ENCODE data around the gene ATM. TPM values are rescaled to one million over a fixed set of nuclear protein-coding genes. Genes with fewer than 3 reads are reported as not detected.

Gene ATM
- total and polyA plus RNA-seq, 2 donors (not counting 3 experiments of a cell fraction or from before 2014, with no cell fraction given) = 11.8 to 49.7 TPM

GRCh38 chr11:108235192-108235591, 12.3 kb downstream of the ATM start:
- no TSS peak for BruUV-seq (replicated peaks)
- no peaks in the 10 kb centered on the region for H3K9me1 ChIP-seq (replicated peaks; ENCODE audit: control insufficient read depth, extremely low read depth, insufficient read depth, low read length)
- H3K9ac ChIP-seq (replicated peaks; ENCODE audit: extremely low read depth, insufficient read depth, low read length) = no peak overlapping the region
- FAIRE-seq (no peak), DNase-seq (ENCODE audit: low read depth, low spot score) (no peak)
- ChIA-PET CTCF (no interaction called here), POLR2A (no interaction called here)
- H3K4me1 ChIP-seq (ENCODE audit: control insufficient read depth, extremely low read depth, insufficient read depth, low read length) = peaks cover 16% of the 10 kb centered on the region
- dilution Hi-C loops (cut with MboI; ENCODE audit: extremely low pct_ligation_motif_present, low sequenced_read_pairs) (no loop called here), intact Hi-C loops (cut with micrococcal nuclease) (loop anchor here (5.0 kb wide), 1 partner anchor 262 kb away; the partner anchor contains the start of gene POGLUT3)
- no peaks in the 10 kb centered on the region for H3K27me3 ChIP-seq (ENCODE audit: control insufficient read depth in 2 of 2, insufficient read depth in 2 of 2, low read length in 2 of 2)
- no peaks in the 10 kb centered on the region for H3K9me3 ChIP-seq (replicated peaks; ENCODE audit: control insufficient read depth, insufficient read depth, low read length)
- no peak overlapping the region for H3K27ac ChIP-seq (ENCODE audit: insufficient read depth, low read depth, low read length)
- no peak overlapping the region for H2AFZ ChIP-seq (ENCODE audit: low read depth, low read length)
- H4K20me1 ChIP-seq (replicated peaks; ENCODE audit: control insufficient read depth, extremely low read depth, insufficient read depth, low read length) = no peaks in the 10 kb centered on the region
- TF ChIP-seq JUN (IDR thresholded peaks at IDR 0.05; ENCODE audit: borderline replicate concordance, insufficient read depth, insufficient read length, low read depth) = no peak
- no peak for TF ChIP-seq CTCF (IDR thresholded peaks at IDR 0.05; ENCODE audit: extremely low read depth in 1 of 2, insufficient read depth in 1 of 2, low read depth in 1 of 2, low read length in 2 of 2)
- TF ChIP-seq GATA2 (IDR thresholded peaks at IDR 0.05; ENCODE audit: insufficient read depth, insufficient read length, low read depth, low read length) = no peak
- no peak for TF ChIP-seq MAX (IDR thresholded peaks at IDR 0.05; ENCODE audit: insufficient read depth, insufficient read length)
- TF ChIP-seq POLR2AphosphoS5 (IDR thresholded peaks at IDR 0.05; ENCODE audit: insufficient read depth, low read depth, low read length) = no peak
- no peak for TF ChIP-seq POLR2A (IDR thresholded peaks at IDR 0.05; ENCODE audit: low read depth, low read length)
- no peak for TF ChIP-seq FOS (IDR thresholded peaks at IDR 0.05; ENCODE audit: borderline replicate concordance, insufficient read depth, low read length)
- no peak for TF ChIP-seq EZH2 (IDR thresholded peaks at IDR 0.05; ENCODE audit: borderline replicate concordance, low read depth, low read length, severe bottlenecking)
- no peak for TF ChIP-seq MYC (IDR thresholded peaks at IDR 0.05; ENCODE audit: low read depth, low read length)
- peaks cover 5 to 6% of the 10 kb centered on the region in 2 experiments for H3K36me3 ChIP-seq (ENCODE audit: control insufficient read depth in 2 of 2, extremely low read depth in 1 of 2, insufficient read depth in 2 of 2, low read length in 2 of 2)
- H3K4me3 ChIP-seq (replicated peaks in 1 of 3; ENCODE audit: insufficient read depth in 1 of 3, low read depth in 1 of 3, low read length in 3 of 3) = no peak overlapping the region
- no peaks in the 10 kb centered on the region for H3K79me2 ChIP-seq (ENCODE audit: control insufficient read depth, insufficient read depth, low read length)
- no peak overlapping the region for H3K4me2 ChIP-seq (ENCODE audit: insufficient read depth, low read length)
